Astrocyte of the spinal cord (primary cell): ENCODE data around the gene STUM.

ENCODE experiments used
- DNase-seq: peaks from one replicate; pipeline ENCODE4 v3.0.0; 2011; ENCODE audit warnings: low read depth, low spot score
- H3K4me3 ChIP-seq: 2 replicates; pipeline ENCODE4 v1.5.1; 2011; ENCODE audit warnings: low read depth, mild to moderate bottlenecking, low read length, moderate library complexity
- in situ Hi-C: cut with HindIII; loops from 2 replicates; pipeline ENCODE4 v1.10.0; 2017; ENCODE audit warnings: low sequenced_read_pairs
- TF ChIP-seq, protein P1 (sequence below): IDR thresholded peaks from 2 replicates; pipeline ENCODE4 v1.5.1; 2012; ENCODE audit warnings: low read depth, mild to moderate bottlenecking, low read length, inconsistent platforms

The STUM gene

DNA sequence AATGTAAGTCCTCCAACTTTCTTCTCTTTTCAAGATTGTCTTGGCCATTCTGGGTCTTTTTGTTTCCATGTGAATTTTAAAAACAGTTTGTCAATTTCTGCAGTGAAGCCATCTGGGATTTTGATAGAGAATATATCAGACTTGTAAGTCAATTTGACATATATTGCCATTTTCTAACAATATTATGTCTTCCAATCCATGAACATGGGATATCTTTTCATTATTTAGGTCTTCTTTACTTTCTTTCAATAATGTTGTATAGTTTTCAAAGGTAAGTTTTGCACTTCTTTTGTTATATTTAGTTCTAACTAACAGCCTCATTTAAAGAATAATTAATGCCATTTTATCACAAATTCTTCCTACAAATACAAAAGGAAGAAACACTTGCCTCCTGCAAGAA is 73.4 kb downstream of the STUM start:
- TF ChIP-seq, protein P1, sequence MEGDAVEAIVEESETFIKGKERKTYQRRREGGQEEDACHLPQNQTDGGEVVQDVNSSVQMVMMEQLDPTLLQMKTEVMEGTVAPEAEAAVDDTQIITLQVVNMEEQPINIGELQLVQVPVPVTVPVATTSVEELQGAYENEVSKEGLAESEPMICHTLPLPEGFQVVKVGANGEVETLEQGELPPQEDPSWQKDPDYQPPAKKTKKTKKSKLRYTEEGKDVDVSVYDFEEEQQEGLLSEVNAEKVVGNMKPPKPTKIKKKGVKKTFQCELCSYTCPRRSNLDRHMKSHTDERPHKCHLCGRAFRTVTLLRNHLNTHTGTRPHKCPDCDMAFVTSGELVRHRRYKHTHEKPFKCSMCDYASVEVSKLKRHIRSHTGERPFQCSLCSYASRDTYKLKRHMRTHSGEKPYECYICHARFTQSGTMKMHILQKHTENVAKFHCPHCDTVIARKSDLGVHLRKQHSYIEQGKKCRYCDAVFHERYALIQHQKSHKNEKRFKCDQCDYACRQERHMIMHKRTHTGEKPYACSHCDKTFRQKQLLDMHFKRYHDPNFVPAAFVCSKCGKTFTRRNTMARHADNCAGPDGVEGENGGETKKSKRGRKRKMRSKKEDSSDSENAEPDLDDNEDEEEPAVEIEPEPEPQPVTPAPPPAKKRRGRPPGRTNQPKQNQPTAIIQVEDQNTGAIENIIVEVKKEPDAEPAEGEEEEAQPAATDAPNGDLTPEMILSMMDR = no peak
- no peak overlapping the region for H3K4me3 ChIP-seq
- no peak for DNase-seq
- in situ Hi-C loops = no loop called here

DNA sequence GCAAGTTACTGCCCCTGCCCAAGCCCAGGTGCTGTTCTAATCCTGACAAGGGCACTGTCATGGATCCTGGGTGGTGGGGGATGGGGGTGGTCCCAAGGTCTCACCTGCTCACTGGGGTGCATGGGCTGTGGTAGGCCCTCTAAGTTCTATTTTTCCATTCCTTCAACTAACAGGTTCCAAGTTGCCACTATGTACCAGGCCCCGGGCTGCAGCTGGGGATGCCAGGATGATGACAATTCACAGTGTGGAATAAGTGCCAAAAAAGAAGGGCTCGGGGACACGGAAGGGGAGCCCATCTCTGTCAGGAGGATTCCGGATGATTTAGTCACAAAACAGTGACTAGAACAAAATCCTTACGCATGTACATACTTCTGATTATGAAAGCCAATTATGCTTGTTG is 76.0 kb downstream of the STUM start:
- H3K4me3 ChIP-seq = no peak overlapping the region
- in situ Hi-C loops = no loop called here
- DNase-seq = no peak
- TF ChIP-seq, protein P1 = no peak

DNA sequence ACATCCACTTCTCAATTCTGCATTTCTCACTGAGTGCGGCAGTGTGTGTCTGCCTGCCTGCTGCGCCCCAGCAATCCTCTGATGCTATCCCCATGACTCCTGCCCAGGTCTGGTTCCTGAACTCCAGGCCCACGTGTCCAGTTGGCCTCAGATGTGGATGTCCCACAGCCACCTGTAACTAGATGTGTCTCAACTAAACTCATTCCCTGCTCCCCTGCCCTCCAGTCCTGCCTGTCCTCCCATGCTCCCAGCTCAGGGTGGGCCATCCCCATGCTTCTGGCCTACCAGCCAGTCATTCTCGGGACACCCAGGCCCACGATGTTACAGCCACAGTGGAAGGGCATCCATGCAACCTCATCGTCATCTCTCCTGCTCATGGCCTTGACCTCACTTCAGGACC is 76.8 kb downstream of the STUM start:
- DNase-seq = no peak
- no peak overlapping the region for H3K4me3 ChIP-seq
- TF ChIP-seq, protein P1 = no peak
- in situ Hi-C loops = no loop called here

GRCh38 chr1:226625832-226626576 is 77.4 kb downstream of the STUM start:
- TF ChIP-seq, protein P1 = no peak
- H3K4me3 ChIP-seq = no peak overlapping the region
- DNase-seq = no peak
- in situ Hi-C loops = no loop called here

GRCh38 chr1:226626577-226626956 is 78.0 kb downstream of the STUM start:
- no peak overlapping the region for H3K4me3 ChIP-seq
- DNase-seq = peak; percentile 66
- in situ Hi-C loops = no loop called here
- TF ChIP-seq, protein P1 = peak; percentile 97

- no peak overlapping the region for H3K4me3 ChIP-seq
- no peak for DNase-seq
- TF ChIP-seq, protein P1 = no peak
- in situ Hi-C loops = no loop called here
Measured at GRCh38 chr1:226627050-226627755, 78.6 kb downstream of the STUM start.
